ENCODE measurements around the gene AGPAT4.
"Not testable (repeated sequence)": the region's sequence is repeated elsewhere in the genome, so short reads cannot be mapped to it uniquely, and the experiment has no call there.

AGPAT4 gene

GRCh38 chr6:161194374-161194773 lies 79.5 kb downstream of the AGPAT4 start:
- Histone ChIP-seq H3K27me3 (ENCODE audit: insufficient read depth, low read length) (no peaks in the 10 kb centered on the region), H3K4me1 (ENCODE audit: insufficient read depth, low read length) (no peaks in the 10 kb centered on the region), H3K27ac (ENCODE audit: low read length) (no peak overlapping the region), H3K4me3 (ENCODE audit: low read length) (no peak overlapping the region), H3K9ac (ENCODE audit: low read depth, low read length) (no peak overlapping the region), H3K36me3 (ENCODE audit: insufficient read depth, low read depth, low read length) (peaks cover 7% of the 10 kb centered on the region; the same call in 1 of the 2 replicates), H3K9me3 (ENCODE audit: insufficient read depth, low read depth, low read length) (peaks cover 15% of the 10 kb centered on the region)

- no peaks in the 10 kb centered on the region for H3K4me1 ChIP-seq (ENCODE audit: insufficient read depth, low read length)
- no peaks in the 10 kb centered on the region for H3K27me3 ChIP-seq (ENCODE audit: insufficient read depth, low read length)
- peaks cover 15% of the 10 kb centered on the region for H3K9me3 ChIP-seq (ENCODE audit: insufficient read depth, low read depth, low read length)
- H3K9ac ChIP-seq (ENCODE audit: low read depth, low read length): no peak overlapping the region
- H3K36me3 ChIP-seq (ENCODE audit: insufficient read depth, low read depth, low read length): peaks cover 7% of the 10 kb centered on the region; the same call in 1 of the 2 replicates
- no peak overlapping the region for H3K27ac ChIP-seq (ENCODE audit: low read length)
- H3K4me3 ChIP-seq (ENCODE audit: low read length): no peak overlapping the region
Measured at GRCh38 chr6:161192636-161193411, 81.0 kb downstream of the AGPAT4 start.

GRCh38 chr6:161191671-161192070 lies 82.2 kb downstream of the AGPAT4 start:
- Histone ChIP-seq H3K27ac (ENCODE audit: low read length) (no peak overlapping the region), H3K4me3 (ENCODE audit: low read length) (no peak overlapping the region), H3K9me3 (ENCODE audit: insufficient read depth, low read depth, low read length) (peaks cover 15% of the 10 kb centered on the region), H3K9ac (ENCODE audit: low read depth, low read length) (no peak overlapping the region), H3K36me3 (ENCODE audit: insufficient read depth, low read depth, low read length) (peaks cover 11% of the 10 kb centered on the region; the same call in 1 of the 2 replicates), H3K4me1 (ENCODE audit: insufficient read depth, low read length) (no peaks in the 10 kb centered on the region), H3K27me3 (ENCODE audit: insufficient read depth, low read length) (no peaks in the 10 kb centered on the region)

- no peak overlapping the region for H3K9ac ChIP-seq (ENCODE audit: low read depth, low read length)
- no peak overlapping the region for H3K4me3 ChIP-seq (ENCODE audit: low read length)
- H3K4me1 ChIP-seq (ENCODE audit: insufficient read depth, low read length): no peaks in the 10 kb centered on the region
- H3K27ac ChIP-seq (ENCODE audit: low read length): no peak overlapping the region
- H3K27me3 ChIP-seq (ENCODE audit: insufficient read depth, low read length): no peaks in the 10 kb centered on the region
- H3K36me3 ChIP-seq (ENCODE audit: insufficient read depth, low read depth, low read length): peaks cover 11% of the 10 kb centered on the region; the same call in 1 of the 2 replicates
- H3K9me3 ChIP-seq (ENCODE audit: insufficient read depth, low read depth, low read length): peaks cover 15% of the 10 kb centered on the region
Measured at GRCh38 chr6:161191007-161191406, 82.9 kb downstream of the AGPAT4 start.

GRCh38 chr6:161189891-161190290 lies 84.0 kb downstream of the AGPAT4 start:
- Histone ChIP-seq H3K36me3 (ENCODE audit: insufficient read depth, low read depth, low read length) (peaks cover 15% of the 10 kb centered on the region; the same call in 1 of the 2 replicates), H3K4me1 (ENCODE audit: insufficient read depth, low read length) (no peaks in the 10 kb centered on the region)

GRCh38 chr6:161188547-161189465 lies 85.1 kb downstream of the AGPAT4 start:
- Histone ChIP-seq H3K4me1 (ENCODE audit: insufficient read depth, low read length) (no peaks in the 10 kb centered on the region), H3K36me3 (ENCODE audit: insufficient read depth, low read depth, low read length) (peaks cover 8% of the 10 kb centered on the region; the same call in 1 of the 2 replicates), H3K4me3 (ENCODE audit: low read length) (no peak overlapping the region), H3K9ac (ENCODE audit: low read depth, low read length) (no peak overlapping the region), H3K9me3 (ENCODE audit: insufficient read depth, low read depth, low read length) (peaks cover 9% of the 10 kb centered on the region), H3K27ac (ENCODE audit: low read length) (no peak overlapping the region), H3K27me3 (ENCODE audit: insufficient read depth, low read length) (no peaks in the 10 kb centered on the region)

More at GRCh38 chr6:161189891-161190290, 84.0 kb downstream of the AGPAT4 start:
- Histone ChIP-seq H3K9me3 (ENCODE audit: insufficient read depth, low read depth, low read length) (peaks cover 15% of the 10 kb centered on the region), H3K9ac (ENCODE audit: low read depth, low read length) (no peak overlapping the region), H3K4me3 (ENCODE audit: low read length) (no peak overlapping the region), H3K27me3 (ENCODE audit: insufficient read depth, low read length) (no peaks in the 10 kb centered on the region), H3K27ac (ENCODE audit: low read length) (no peak overlapping the region)

- peaks cover 8% of the 10 kb centered on the region; the same call in 1 of the 2 replicates for H3K36me3 ChIP-seq (ENCODE audit: insufficient read depth, low read depth, low read length)
- H3K27ac ChIP-seq (ENCODE audit: low read length): no peak overlapping the region
- H3K27me3 ChIP-seq (ENCODE audit: insufficient read depth, low read length): no peaks in the 10 kb centered on the region
- no peaks in the 10 kb centered on the region for H3K9me3 ChIP-seq (ENCODE audit: insufficient read depth, low read depth, low read length)
- H3K4me3 ChIP-seq (ENCODE audit: low read length): no peak overlapping the region
- H3K4me1 ChIP-seq (ENCODE audit: insufficient read depth, low read length): no peaks in the 10 kb centered on the region
- H3K9ac ChIP-seq (ENCODE audit: low read depth, low read length): no peak overlapping the region
Measured at GRCh38 chr6:161186173-161186769, 87.6 kb downstream of the AGPAT4 start.

GRCh38 chr6:161181121-161181520 lies 92.7 kb downstream of the AGPAT4 start:
- no peak overlapping the region for H3K27ac ChIP-seq (ENCODE audit: low read length)

GRCh38 chr6:161178155-161178554 lies 95.7 kb downstream of the AGPAT4 start:
- not testable (repeated sequence) for H3K4me3 ChIP-seq (ENCODE audit: low read length); H3K27ac ChIP-seq (ENCODE audit: low read length); H3K4me1 ChIP-seq (ENCODE audit: insufficient read depth, low read length); H3K9ac ChIP-seq (ENCODE audit: low read depth, low read length); H3K27me3 ChIP-seq (ENCODE audit: insufficient read depth, low read length)
- Histone ChIP-seq H3K9me3 (ENCODE audit: insufficient read depth, low read depth, low read length) (peaks cover 30% of the 10 kb centered on the region), H3K36me3 (ENCODE audit: insufficient read depth, low read depth, low read length) (peaks cover 22% of the 10 kb centered on the region)

More at GRCh38 chr6:161181121-161181520, 92.7 kb downstream of the AGPAT4 start:
- Histone ChIP-seq H3K9me3 (ENCODE audit: insufficient read depth, low read depth, low read length) (peaks cover 30% of the 10 kb centered on the region), H3K4me3 (ENCODE audit: low read length) (no peak overlapping the region), H3K9ac (ENCODE audit: low read depth, low read length) (no peak overlapping the region), H3K36me3 (ENCODE audit: insufficient read depth, low read depth, low read length) (peaks cover 25% of the 10 kb centered on the region), H3K4me1 (ENCODE audit: insufficient read depth, low read length) (no peaks in the 10 kb centered on the region), H3K27me3 (ENCODE audit: insufficient read depth, low read length) (no peaks in the 10 kb centered on the region)

- H3K4me3 ChIP-seq (ENCODE audit: low read length); H3K27ac ChIP-seq (ENCODE audit: low read length); H3K4me1 ChIP-seq (ENCODE audit: insufficient read depth, low read length); H3K9ac ChIP-seq (ENCODE audit: low read depth, low read length); H3K27me3 ChIP-seq (ENCODE audit: insufficient read depth, low read length): not testable (repeated sequence)
- Histone ChIP-seq H3K9me3 (ENCODE audit: insufficient read depth, low read depth, low read length) (peaks cover 30% of the 10 kb centered on the region), H3K36me3 (ENCODE audit: insufficient read depth, low read depth, low read length) (peaks cover 22% of the 10 kb centered on the region)
Measured at GRCh38 chr6:161176428-161176827, 97.4 kb downstream of the AGPAT4 start.

GRCh38 chr6:161172769-161173168 lies 101.1 kb downstream of the AGPAT4 start:
- H3K36me3 ChIP-seq (ENCODE audit: insufficient read depth, low read depth, low read length); H3K4me3 ChIP-seq (ENCODE audit: low read length): not testable (repeated sequence)
- H3K4me1 ChIP-seq (ENCODE audit: insufficient read depth, low read length): peaks cover 19% of the 10 kb centered on the region; the same call in 1 of the 2 replicates

More at GRCh38 chr6:161172769-161173168, 101.1 kb downstream of the AGPAT4 start:
- not testable (repeated sequence) for H3K27me3 ChIP-seq (ENCODE audit: insufficient read depth, low read length); H3K27ac ChIP-seq (ENCODE audit: low read length); H3K9ac ChIP-seq (ENCODE audit: low read depth, low read length); H3K9me3 ChIP-seq (ENCODE audit: insufficient read depth, low read depth, low read length)

Measured in iPS-20b (cell line).